OCI-LY3 (cell line): ENCODE results near the gene GIMAP2.

Experiments used
- H2AFZ ChIP-seq: fragments of 200-600, 300-600 bp; shearing (Covaris generic); 2 replicates; pipeline ENCODE4 v1.6.0; 2014; ENCODE audit warnings: antibody characterized with exemption, low read depth, low read length
- H3K27ac ChIP-seq: fragments of 200-600, 300-600 bp; sonication (generic); 2 replicates; pipeline ENCODE4 v1.5.1; 2014; ENCODE audit warnings: mild to moderate bottlenecking, low read length, moderate library complexity, mixed read lengths
- H3K27me3 ChIP-seq: fragments of 200-600, 300-600 bp; sonication (generic); 2 replicates; pipeline ENCODE4 v1.6.1; 2014; ENCODE audit warnings: low read depth, low read length, mixed read lengths
- H3K36me3 ChIP-seq: fragments of 200-600, 300-600 bp; sonication (generic); replicated peaks from 2 replicates; pipeline ENCODE3; 2014; ENCODE audit warnings: low read depth, low read length, mixed read lengths
- H3K4me1 ChIP-seq: fragments of 300-600, 200-600 bp; sonication (generic); 2 replicates; pipeline ENCODE4 v1.6.1; 2014; ENCODE audit warnings: low read length, mixed read lengths
- H3K4me2 ChIP-seq: fragments of 200-600, 300-600 bp; sonication (generic); 2 replicates; pipeline ENCODE4 v1.6.1; 2014; ENCODE audit warnings: low read length, mixed read lengths
- H3K4me3 ChIP-seq: fragments of 300-600, 200-600 bp; sonication (generic); 2 replicates; pipeline ENCODE4 v1.5.1; 2014; ENCODE audit warnings: antibody characterized with exemption, mild to moderate bottlenecking, low read length, moderate library complexity
- H3K79me2 ChIP-seq: fragments of 300-600, 200-600 bp; shearing (Covaris generic); 2 replicates; pipeline ENCODE4 v1.6.1; 2014; ENCODE audit warnings: mild to moderate bottlenecking, low read length, mixed read lengths
- H3K9ac ChIP-seq: fragments of 300-600, 200-600 bp; shearing (Covaris generic); 2 replicates; pipeline ENCODE4 v1.6.0; 2014; ENCODE audit warnings: mild to moderate bottlenecking, low read length, moderate library complexity
- H3K9me3 ChIP-seq: fragments of 200-600, 300-600 bp; shearing (Covaris generic); 2 replicates; pipeline ENCODE4 v1.6.1; 2014; ENCODE audit warnings: low read length, mixed read lengths; ENCODE audit not compliant: insufficient read depth
- H4K20me1 ChIP-seq: fragments of 200-600, 300-600 bp; sonication (generic); 2 replicates; pipeline ENCODE4 v1.6.1; 2016; ENCODE audit warnings: low read length, mixed read lengths; ENCODE audit not compliant: insufficient read depth
- CTCF ChIP-seq: fragments of 200-600, 300-600 bp; sonication (generic); IDR thresholded peaks from 2 replicates; pipeline ENCODE4 v1.5.1; 2014; ENCODE audit warnings: antibody characterized with exemption, low read length, low read depth
- EZH2phosphoT487 ChIP-seq: fragments of 200-600 bp; shearing (Covaris generic); IDR thresholded peaks from 2 replicates; pipeline ENCODE4 v1.6.1; 2018; ENCODE audit warnings: antibody characterized with exemption, mixed run types, low read depth

Gene GIMAP2

GRCh38 chr7:150738092-150738491 is 52.6 kb downstream of the GIMAP2 start:
- TF ChIP-seq EZH2phosphoT487 = no peak
- no peak for TF ChIP-seq CTCF
- Histone ChIP-seq H3K27me3 (peaks cover 25% of the 10 kb centered on the region), H3K4me2 (peak overlapping the region; percentile 74; the same call in 1 of the 2 replicates), H3K4me1 (peaks cover 36% of the 10 kb centered on the region), H3K9ac (no peak overlapping the region), H3K79me2 (no peaks in the 10 kb centered on the region), H3K27ac (no peak overlapping the region), H3K36me3 (no peaks in the 10 kb centered on the region), H2AFZ (no peak overlapping the region), H3K4me3 (no peak overlapping the region; the same call in 1 of the 2 replicates), H4K20me1 (no peaks in the 10 kb centered on the region), H3K9me3 (no peaks in the 10 kb centered on the region)

GRCh38 chr7:150738591-150739001 is 53.1 kb downstream of the GIMAP2 start:
- peaks cover 26% of the 10 kb centered on the region for H3K27me3 ChIP-seq
- H3K4me3 ChIP-seq = no peak overlapping the region
- H3K9ac ChIP-seq = no peak overlapping the region
- no peak overlapping the region for H3K4me2 ChIP-seq
- H3K9me3 ChIP-seq = no peaks in the 10 kb centered on the region
- H3K4me1 ChIP-seq = peaks cover 31% of the 10 kb centered on the region
- no peaks in the 10 kb centered on the region for H3K79me2 ChIP-seq
- no peaks in the 10 kb centered on the region for H4K20me1 ChIP-seq
- no peaks in the 10 kb centered on the region for H3K36me3 ChIP-seq
- no peak overlapping the region for H2AFZ ChIP-seq
- H3K27ac ChIP-seq = no peak overlapping the region
- TF ChIP-seq EZH2phosphoT487 (no peak), CTCF (no peak)

- no peak overlapping the region for H3K27ac ChIP-seq
- no peak overlapping the region for H2AFZ ChIP-seq
- no peak for TF ChIP-seq EZH2phosphoT487
- peak; percentile 39 for TF ChIP-seq CTCF
- peaks cover 28% of the 10 kb centered on the region for H3K27me3 ChIP-seq
- peaks cover 27% of the 10 kb centered on the region for H3K4me1 ChIP-seq
- H3K9me3 ChIP-seq = no peaks in the 10 kb centered on the region
- no peak overlapping the region for H3K4me2 ChIP-seq
- H4K20me1 ChIP-seq = no peaks in the 10 kb centered on the region
- no peak overlapping the region for H3K4me3 ChIP-seq
- no peaks in the 10 kb centered on the region for H3K36me3 ChIP-seq
- H3K9ac ChIP-seq = no peak overlapping the region
- no peaks in the 10 kb centered on the region for H3K79me2 ChIP-seq
These were observed 53.5 kb downstream of the GIMAP2 start for GRCh38 chr7:150739033-150739432.

GRCh38 chr7:150740053-150740452 is 54.5 kb downstream of the GIMAP2 start:
- Histone ChIP-seq H3K79me2 (no peaks in the 10 kb centered on the region), H3K4me2 (no peak overlapping the region), H3K27ac (no peak overlapping the region), H3K27me3 (peaks cover 31% of the 10 kb centered on the region), H3K4me1 (peaks cover 27% of the 10 kb centered on the region), H3K9ac (no peak overlapping the region), H3K4me3 (no peak overlapping the region), H4K20me1 (no peaks in the 10 kb centered on the region), H3K9me3 (no peaks in the 10 kb centered on the region), H3K36me3 (no peaks in the 10 kb centered on the region), H2AFZ (no peak overlapping the region)
- no peak for TF ChIP-seq EZH2phosphoT487
- no peak for TF ChIP-seq CTCF
